Measurements from ENCODE around the gene ZBTB47.

DNA sequence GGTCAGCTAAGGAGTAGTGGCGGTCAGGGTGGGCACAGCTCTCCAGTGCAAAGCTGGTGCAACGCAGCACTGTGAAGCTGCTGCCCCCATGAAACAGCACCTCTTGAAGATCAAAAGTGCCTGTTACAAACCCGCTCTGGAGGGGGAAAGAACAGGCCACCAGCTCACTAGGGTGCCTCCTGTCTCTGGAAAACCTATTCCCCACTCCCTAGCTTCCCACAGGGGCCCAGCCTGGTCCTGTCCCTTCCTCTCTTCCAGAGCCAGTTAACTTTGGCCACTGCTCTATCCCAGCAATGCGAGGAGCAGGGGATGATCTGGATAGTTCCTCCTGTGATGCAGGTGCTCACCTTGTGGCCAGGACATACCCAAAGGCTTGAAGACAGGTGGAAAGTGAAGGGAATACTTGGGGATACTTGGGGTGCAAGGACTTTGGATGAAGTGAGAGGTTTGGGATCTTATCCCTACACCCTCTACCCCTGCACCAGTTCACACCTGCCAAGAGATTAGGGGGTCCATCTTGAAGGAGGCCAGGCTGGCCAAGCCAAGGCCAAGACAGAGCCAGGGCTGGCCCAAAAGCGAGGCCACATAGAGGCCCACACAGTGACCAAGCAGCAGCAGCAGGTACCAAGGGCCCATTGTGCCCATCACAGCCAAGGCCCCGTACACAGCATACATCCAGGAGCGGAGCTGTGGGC lies 44.9 kb downstream of the ZBTB47 start:
- TF ChIP-seq, protein P1, sequence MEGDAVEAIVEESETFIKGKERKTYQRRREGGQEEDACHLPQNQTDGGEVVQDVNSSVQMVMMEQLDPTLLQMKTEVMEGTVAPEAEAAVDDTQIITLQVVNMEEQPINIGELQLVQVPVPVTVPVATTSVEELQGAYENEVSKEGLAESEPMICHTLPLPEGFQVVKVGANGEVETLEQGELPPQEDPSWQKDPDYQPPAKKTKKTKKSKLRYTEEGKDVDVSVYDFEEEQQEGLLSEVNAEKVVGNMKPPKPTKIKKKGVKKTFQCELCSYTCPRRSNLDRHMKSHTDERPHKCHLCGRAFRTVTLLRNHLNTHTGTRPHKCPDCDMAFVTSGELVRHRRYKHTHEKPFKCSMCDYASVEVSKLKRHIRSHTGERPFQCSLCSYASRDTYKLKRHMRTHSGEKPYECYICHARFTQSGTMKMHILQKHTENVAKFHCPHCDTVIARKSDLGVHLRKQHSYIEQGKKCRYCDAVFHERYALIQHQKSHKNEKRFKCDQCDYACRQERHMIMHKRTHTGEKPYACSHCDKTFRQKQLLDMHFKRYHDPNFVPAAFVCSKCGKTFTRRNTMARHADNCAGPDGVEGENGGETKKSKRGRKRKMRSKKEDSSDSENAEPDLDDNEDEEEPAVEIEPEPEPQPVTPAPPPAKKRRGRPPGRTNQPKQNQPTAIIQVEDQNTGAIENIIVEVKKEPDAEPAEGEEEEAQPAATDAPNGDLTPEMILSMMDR (conservative IDR thresholded peaks at IDR 0.05; ENCODE audit: low read depth, low read length), result no peak
- TF ChIP-seq EZH2 (IDR thresholded peaks at IDR 0.05; ENCODE audit: low read length, unreplicated experiment), result no peak

All from PC-3 (cell line).